Stimulated activated CD4-positive, alpha-beta T cell treated with anti-CD3 and anti-CD28 coated beads, Interleukin-4, amount 100 ng/mL, for 1 hour (primary cell): ENCODE results near the gene GTF2B.
"Not testable (repeated sequence)": the region's sequence is repeated elsewhere in the genome, so short reads cannot be mapped to it uniquely, and the experiment has no call there.

Experiments
- DNase-seq: peaks from one replicate; pipeline ENCODE4 v3.0.0-alpha.2; 2020

GTF2B gene

GRCh38 chr1:88883156-88883555 lies 8.2 kb downstream of the GTF2B start:
- no peak for DNase-seq

- DNase-seq, result not testable (repeated sequence)
Observed at GRCh38 chr1:88880717-88881116, 10.7 kb downstream of the GTF2B start.

- no peak for DNase-seq
Observed at GRCh38 chr1:88878731-88879130, 12.6 kb downstream of the GTF2B start.

- DNase-seq, result no peak
Observed at GRCh38 chr1:88877911-88878310, 13.5 kb downstream of the GTF2B start.

- no peak for DNase-seq
Observed at GRCh38 chr1:88877382-88877825, 14.0 kb downstream of the GTF2B start.

GRCh38 chr1:88876573-88877365 lies 14.6 kb downstream of the GTF2B start:
- DNase-seq, result no peak

- no peak for DNase-seq
Observed at GRCh38 chr1:88875595-88875994, 15.8 kb downstream of the GTF2B start.

- no peak for DNase-seq
Observed at GRCh38 chr1:88873737-88874349, 17.5 kb downstream of the GTF2B start.

GRCh38 chr1:88869644-88870043 lies 21.7 kb downstream of the GTF2B start:
- DNase-seq, result not testable (repeated sequence)

GRCh38 chr1:88867743-88868521 lies 23.4 kb downstream of the GTF2B start:
- DNase-seq, result no peak

GRCh38 chr1:88851303-88852063 lies 39.9 kb downstream of the GTF2B start:
- DNase-seq, result no peak

- no peak for DNase-seq
Observed at GRCh38 chr1:88847643-88848042, 43.7 kb downstream of the GTF2B start.

GRCh38 chr1:88825721-88826120 lies 65.6 kb downstream of the GTF2B start:
- no peak for DNase-seq

GRCh38 chr1:88819642-88820041 lies 71.7 kb downstream of the GTF2B start:
- DNase-seq, result not testable (repeated sequence)

GRCh38 chr1:88813471-88813870 lies 77.9 kb downstream of the GTF2B start:
- DNase-seq, result no peak

GRCh38 chr1:88812366-88812765 lies 79.0 kb downstream of the GTF2B start:
- DNase-seq, result no peak

GRCh38 chr1:88803444-88803843 lies 87.9 kb downstream of the GTF2B start:
- DNase-seq, result no peak

GRCh38 chr1:88802950-88803349 lies 88.4 kb downstream of the GTF2B start:
- no peak for DNase-seq
